ENCODE results near the gene ASTN2. TPM values are rescaled to one million over a fixed set of nuclear protein-coding genes. Genes with fewer than 3 reads are reported as not detected.

ASTN2 gene
- polyA plus RNA-seq, 2 of the 4 experiments (the other 2 are of a cell fraction): 5.8 to 11.6 TPM

- no peak for TF ChIP-seq POLR2AphosphoS2 (conservative IDR thresholded peaks at IDR 0.05; ENCODE audit: low read length)
- TF ChIP-seq FOSB (CRISPR knock-in tag; IDR thresholded peaks at IDR 0.05): no peak
Measured at GRCh38 chr9:116403171-116403570, 1011.7 kb downstream of the ASTN2 start (continued).

GRCh38 chr9:116395699-116396037, 1019.2 kb downstream of the ASTN2 start:
- no peak for FAIRE-seq
- CTCF ChIA-PET: interaction anchor here (1.5 kb wide), 1 partner anchor 804 kb away, joined by 4 read pairs; no protein-coding TSS in a partner anchor

More at GRCh38 chr9:116395699-116396037, 1019.2 kb downstream of the ASTN2 start:
- DNase-seq (ENCODE audit: low read depth in 1 of 2, low spot score in 1 of 2): no peak
- TF ChIP-seq ESRRA (IDR thresholded peaks at IDR 0.05; ENCODE audit: borderline replicate concordance, low read length) (no peak), REST (IDR thresholded peaks at IDR 0.05) (no peak), HOXB5 (CRISPR knock-in tag; IDR thresholded peaks at IDR 0.05) (no peak), CEBPB (IDR thresholded peaks at IDR 0.05) (no peak), PBX3 (IDR thresholded peaks at IDR 0.05) (no peak), EHMT2 (IDR thresholded peaks at IDR 0.05; ENCODE audit: low read depth) (no peak), E2F6 (IDR thresholded peaks at IDR 0.05; ENCODE audit: borderline replicate concordance, low read depth) (no peak), RAD21 (conservative IDR thresholded peaks at IDR 0.05 in 1 of 2, IDR thresholded peaks at IDR 0.05 in 1 of 2) (no peak), RNF2 (IDR thresholded peaks at IDR 0.05; ENCODE audit: borderline replicate concordance, low read depth) (no peak), CTCF (IDR thresholded peaks at IDR 0.05) (no peak), SMC3 (IDR thresholded peaks at IDR 0.05) (no peak), BCL3 (IDR thresholded peaks at IDR 0.05) (no peak), ZSCAN20 (CRISPR knock-in tag; IDR thresholded peaks at IDR 0.05) (no peak), RCOR1 (IDR thresholded peaks at IDR 0.05; ENCODE audit: low read depth, low read length) (no peak), EP300 (IDR thresholded peaks at IDR 0.05) (no peak), JUN (IDR thresholded peaks at IDR 0.05) (no peak; a peak in 1 of 5 replicates), NR3C1 (IDR thresholded peaks at IDR 0.05) (no peak), ZFP36 (IDR thresholded peaks at IDR 0.05; ENCODE audit: borderline replicate concordance, partially characterized antibody) (no peak), ELK1 (IDR thresholded peaks at IDR 0.05; ENCODE audit: low read depth, low read length) (no peak), CHD2 (IDR thresholded peaks at IDR 0.05; ENCODE audit: low read length, partially characterized antibody) (no peak)
- H3K4me2 ChIP-seq: no peak overlapping the region
- peaks cover 14% of the 10 kb centered on the region; the same call in 1 of the 3 replicates for H3K4me1 ChIP-seq
- WGBS (ENCODE audit: missing lambda C conversion rate): 93% methylated on average over 3 of the region's 3 CpGs
- peak overlapping the region in 1 of 2 experiments; percentile 50; a peak in 3 of 6 replicates for H3K27ac ChIP-seq
- no peak overlapping the region for H3K4me3 ChIP-seq
- no peaks in the 10 kb centered on the region for H3K9me3 ChIP-seq
- ATAC-seq: no peak
- POLR2A ChIA-PET: no interaction called here
